ENCODE measurements around the gene ODAD4. TPM values are rescaled to one million over a fixed set of nuclear protein-coding genes. Genes with fewer than 3 reads are reported as not detected.

ODAD4 gene
- total and polyA plus RNA-seq, 2 of the 8 experiments (the other 6 are each of a cell fraction or from before 2014, with no cell fraction given) = 0.48 to 1.3 TPM

DNA sequence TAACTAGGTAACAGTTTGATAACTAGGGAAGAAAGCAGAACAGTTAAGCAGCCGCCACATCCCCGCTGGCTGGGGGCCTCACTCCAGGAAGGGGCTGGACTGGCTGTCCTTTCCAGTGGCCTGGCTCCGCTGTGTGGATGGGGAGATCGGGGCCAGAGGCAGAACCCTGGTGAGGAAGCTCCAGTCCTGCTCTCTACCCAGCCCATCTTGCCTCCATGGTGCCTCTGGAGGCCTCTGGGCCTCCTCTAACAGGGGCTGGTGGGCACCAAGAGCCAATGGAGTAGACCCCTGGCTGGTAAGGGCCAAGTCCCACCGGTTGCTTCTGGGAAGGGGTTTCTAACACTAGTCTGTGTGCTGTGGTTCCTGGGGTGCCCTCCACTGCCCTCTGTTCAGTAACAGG lies 44.2 kb downstream of the ODAD4 start:
- ChIA-PET POLR2A (ENCODE audit: partially characterized antibody) (interaction anchor here (1.2 to 4.5 kb wide), 4 partner anchors 8 to 42 kb away, joined by 3 to 32 read pairs (median 10); partner anchors contain the start of genes CNP and DNAJC7), CTCF (ENCODE audit: partially characterized antibody) (interaction anchor here (1.1 to 6.5 kb wide), 2 partner anchors 11 to 16 kb away, joined by 4 to 60 read pairs; partner anchors contain the start of gene CNP)
- Histone ChIP-seq H3K9ac (replicated peaks in 1 of 4; ENCODE audit: extremely low read depth in 1 of 4, low read depth in 3 of 4, low read length in 3 of 4) (no peak overlapping the region), H3K18ac (ENCODE audit: extremely low read depth, low read length) (no peak overlapping the region), H2AFZ (ENCODE audit: low read length) (no peak overlapping the region), H3K27ac (ENCODE audit: low read depth, low read length) (no peak overlapping the region), H4K20me1 (replicated peaks in 1 of 2; ENCODE audit: control insufficient read depth in 1 of 2, insufficient read depth in 2 of 2, low read length in 2 of 2) (peaks cover 2 to 17% of the 10 kb centered on the region in 2 experiments), H3K79me2 (ENCODE audit: control insufficient read depth in 1 of 2, insufficient read depth in 2 of 2, low read length in 2 of 2) (no peaks in the 10 kb centered on the region), H2BK120ac (replicated peaks; ENCODE audit: low read depth, low read length) (no peak overlapping the region), H3K4me3 (ENCODE audit: extremely low read depth in 1 of 4, insufficient read depth in 2 of 4, low read depth in 3 of 4, low read length in 4 of 4) (no peak overlapping the region), H3K79me1 (ENCODE audit: low read depth, low read length) (no peaks in the 10 kb centered on the region; the same call in 1 of the 2 replicates), H2BK5ac (ENCODE audit: low read depth, low read length) (no peak overlapping the region), H2BK15ac (ENCODE audit: low read length) (no peak overlapping the region), H4K5ac (ENCODE audit: insufficient read length, low read depth, low read length) (no peak overlapping the region), H3K36me3 (ENCODE audit: control insufficient read depth in 2 of 4, insufficient read depth in 4 of 4, low read length in 3 of 4) (peaks cover 32 to 68% (median 59%) of the 10 kb centered on the region in 4 experiments), H2AK5ac (ENCODE audit: low read depth, low read length) (no peak overlapping the region), H3K4ac (replicated peaks; ENCODE audit: insufficient read length, low read depth, low read length) (no peak overlapping the region), H3K4me2 (ENCODE audit: insufficient read depth in 1 of 2, low read depth in 2 of 2, low read length in 2 of 2) (no peak overlapping the region), H3K56ac (replicated peaks; ENCODE audit: insufficient read length, low read depth, low read length) (no peak overlapping the region), H2BK20ac (ENCODE audit: low read length) (no peak overlapping the region), H3K4me1 (replicated peaks in 1 of 4; ENCODE audit: control insufficient read depth in 3 of 4, insufficient read depth in 4 of 4, low read length in 3 of 4) (no peaks in the 10 kb centered on the region), H3K9me3 (ENCODE audit: insufficient read depth in 2 of 2, low read depth in 1 of 2, low read length in 1 of 2) (no peaks in the 10 kb centered on the region), H3K23ac (ENCODE audit: insufficient read length) (no peak overlapping the region), H3K27me3 (replicated peaks in 1 of 4; ENCODE audit: control insufficient read depth in 3 of 4, extremely low read depth in 1 of 4, insufficient read depth in 3 of 4, low read length in 3 of 4) (no peaks in the 10 kb centered on the region), H2BK12ac (ENCODE audit: low read depth, low read length) (no peak overlapping the region), H4K91ac (replicated peaks; ENCODE audit: insufficient read length, low read length) (no peak overlapping the region), H3K23me2 (ENCODE audit: low read depth, low read length) (no peaks in the 10 kb centered on the region; the same call in 1 of the 2 replicates), H3K14ac (ENCODE audit: insufficient read length) (no peak overlapping the region), H4K8ac (ENCODE audit: extremely low read depth, insufficient read depth, low read length) (no peak overlapping the region)
- FAIRE-seq (no peak), DNase-seq (ENCODE audit: low read depth in 1 of 2, low spot score in 2 of 2) (no peak)
- WGBS, 2 experiments (ENCODE audit: extremely low coverage in 1 of 2, insufficient coverage in 1 of 2, insufficient read length in 1 of 2, insufficient replicate concordance in 2 of 2, low coverage in 1 of 2, low lambda C conversion rate in 2 of 2, missing lambda C conversion rate in 1 of 2) = 85% methylated on average over 5 of the region's 5 CpGs; no CpG with 5 or more reads in 1 of the 2 experiments
- TF ChIP-seq SIN3A (conservative IDR thresholded peaks at IDR 0.05 in 1 of 2, IDR thresholded peaks at IDR 0.05 in 1 of 2; ENCODE audit: low read depth in 1 of 2, low read length in 2 of 2) (no peak), JUND (IDR thresholded peaks at IDR 0.05; ENCODE audit: low read length) (no peak), RFX5 (IDR thresholded peaks at IDR 0.05; ENCODE audit: borderline replicate concordance, low read depth, low read length) (no peak), EP300 (IDR thresholded peaks at IDR 0.05; ENCODE audit: borderline replicate concordance in 1 of 2, low read depth in 2 of 2, low read length in 2 of 2) (no peak), SP2 (IDR thresholded peaks at IDR 0.05; ENCODE audit: low read length) (no peak)

Measured in H1 (cell line).